ENCODE data around the gene HVCN1.

Gene HVCN1

GRCh38 chr12:110690127-110690430 is 1.2 kb upstream of the HVCN1 start:
- no peak overlapping the region for H3K4me3 ChIP-seq (replicated peaks; ENCODE audit: low read depth, low read length)
- no peak for DNase-seq (ENCODE audit: extremely low read depth, low read depth)
- no peak for TF ChIP-seq CTCF (IDR thresholded peaks at IDR 0.05; ENCODE audit: low read depth, low read length, missing control alignments)

- no peak for DNase-seq (ENCODE audit: extremely low read depth, low read depth)
- peak overlapping the region; percentile 28 for H3K4me3 ChIP-seq (replicated peaks; ENCODE audit: low read depth, low read length)
- no peak for TF ChIP-seq CTCF (IDR thresholded peaks at IDR 0.05; ENCODE audit: low read depth, low read length, missing control alignments)
Observed at GRCh38 chr12:110689281-110690126, 589 bp upstream of the HVCN1 start.

- DNase-seq (ENCODE audit: extremely low read depth, low read depth): no peak
- TF ChIP-seq CTCF (IDR thresholded peaks at IDR 0.05; ENCODE audit: low read depth, low read length, missing control alignments): no peak
- H3K4me3 ChIP-seq (replicated peaks; ENCODE audit: low read depth, low read length): no peak overlapping the region
Observed at GRCh38 chr12:110687396-110688169, 1.3 kb downstream of the HVCN1 start.

- H3K4me3 ChIP-seq (replicated peaks; ENCODE audit: low read depth, low read length): no peak overlapping the region
- TF ChIP-seq CTCF (IDR thresholded peaks at IDR 0.05; ENCODE audit: low read depth, low read length, missing control alignments): no peak
- no peak for DNase-seq (ENCODE audit: extremely low read depth, low read depth)
Observed at GRCh38 chr12:110686294-110686903, 2.5 kb downstream of the HVCN1 start.

GRCh38 chr12:110684312-110684836 is 4.5 kb downstream of the HVCN1 start:
- H3K4me3 ChIP-seq (replicated peaks; ENCODE audit: low read depth, low read length): no peak overlapping the region
- TF ChIP-seq CTCF (IDR thresholded peaks at IDR 0.05; ENCODE audit: low read depth, low read length, missing control alignments): no peak
- no peak for DNase-seq (ENCODE audit: extremely low read depth, low read depth)

GRCh38 chr12:110683888-110684287 is 5.0 kb downstream of the HVCN1 start:
- no peak overlapping the region for H3K4me3 ChIP-seq (replicated peaks; ENCODE audit: low read depth, low read length)
- DNase-seq (ENCODE audit: extremely low read depth, low read depth): no peak
- no peak for TF ChIP-seq CTCF (IDR thresholded peaks at IDR 0.05; ENCODE audit: low read depth, low read length, missing control alignments)

Data from HFF-Myc (cell line).